ENCODE measurements around the gene DTNA.

GRCh38 chr18:34921811-34922385 is 211.8 kb downstream of the DTNA start:
- TF ChIP-seq GATA2 (IDR thresholded peaks at IDR 0.05; ENCODE audit: low read depth, low read length) (no peak), GATA3 (IDR thresholded peaks at IDR 0.05; ENCODE audit: low read depth, low read length) (no peak)

Measured in SH-SY5Y (cell line).